Right ventricle myocardium inferior (tissue), 1 donor: ENCODE results near the gene TUBA8. TPM values are rescaled to one million over a fixed set of nuclear protein-coding genes. Genes with fewer than 3 reads are reported as not detected.
"Not testable (repeated sequence)": the region's sequence is repeated elsewhere in the genome, so short reads cannot be mapped to it uniquely, and the experiment has no call there.

ENCODE experiments used
- ATAC-seq: fragments of 200-7000 bp; cut with Tn5 transposase; one replicate; pipeline ENCODE4 v1.9.1; 2020; ENCODE audit warnings: mild to moderate bottlenecking, moderate library complexity
- DNase-seq: peaks from one replicate; pipeline ENCODE4 v3.0.0; 2021; ENCODE audit errors: missing footprints
- intact Hi-C: fragments of 100-400 bp; cut with DNase I; formaldehyde crosslinking; loops from one replicate; pipeline ENCODE4 v1.11.0; 2022
- long read RNA-seq: library from polyadenylated mRNA; unstranded; transcript quantifications from one replicate; pipeline ENCODE4 v2.0.0, GENCODE V29; 2021
- total RNA-seq: library from RNA; stranded (reverse); fragmentation: NEBNext Ultra II Directional; extraction: Animal tissue kit (Norgen Biotek cat#: 25700); gene quantifications from one replicate; pipeline ENCODE4 v1.2.1, GENCODE V29; 2021
- donor health status: DM: no; HTN: yes; CAD: no; lungs with severe emphysema.

Gene TUBA8
- total RNA-seq: 243 TPM
- long read RNA-seq, transcript TUBA8-202 (5 exons, 2,018 nt): major isoform, 233 of 259 reads
- long read RNA-seq, partial matches to known transcripts: 12 of 259 reads
- long read RNA-seq, other reads (novel, unspliced or antisense): 13 of 259 reads

DNA sequence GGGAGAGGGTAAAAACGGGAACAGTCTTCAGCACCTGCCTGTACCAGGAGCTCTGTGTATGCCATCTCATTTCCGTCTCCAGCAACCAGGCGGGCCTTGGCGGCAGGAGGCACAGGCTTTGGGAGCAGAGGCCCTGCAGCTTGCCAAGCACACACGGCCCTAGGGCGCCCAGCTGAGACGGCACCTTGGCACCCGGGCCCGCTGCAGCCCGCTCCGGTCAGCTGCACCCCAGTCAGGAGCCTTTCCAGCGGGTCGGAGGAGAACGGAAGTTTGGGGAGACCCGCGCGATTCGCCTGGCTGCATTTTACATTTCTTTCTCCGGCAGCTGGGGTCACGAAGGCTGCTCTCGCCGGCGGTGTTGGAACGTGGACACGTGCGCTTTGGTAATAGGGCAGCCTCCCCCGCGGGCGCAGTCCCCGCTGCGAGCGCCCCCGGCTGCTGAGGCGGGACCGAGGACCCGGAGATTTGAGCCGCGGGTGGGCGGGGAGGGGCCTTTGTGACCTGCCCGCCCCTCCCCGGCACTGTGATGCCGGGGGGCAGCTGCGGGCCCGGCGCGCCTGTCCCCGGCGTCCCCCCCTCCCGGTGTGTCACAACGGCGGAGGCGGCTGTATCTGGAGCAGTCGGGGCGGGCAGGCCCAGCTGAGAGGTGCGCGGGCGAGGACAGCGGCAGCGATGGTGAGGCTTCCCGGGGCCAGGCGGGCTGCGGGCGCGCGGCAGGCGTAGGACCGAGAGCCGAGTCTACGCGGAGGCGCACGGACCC lies at the start of gene TUBA8:
TUBA8 (plus strand) TSS at position 616 of the 760 bp plus-strand sequence; CDS start at position 673, 57 bp downstream.
- intact Hi-C loops: no loop called here
- ATAC-seq (peak; percentile 72), DNase-seq (peak; percentile 76)

DNA sequence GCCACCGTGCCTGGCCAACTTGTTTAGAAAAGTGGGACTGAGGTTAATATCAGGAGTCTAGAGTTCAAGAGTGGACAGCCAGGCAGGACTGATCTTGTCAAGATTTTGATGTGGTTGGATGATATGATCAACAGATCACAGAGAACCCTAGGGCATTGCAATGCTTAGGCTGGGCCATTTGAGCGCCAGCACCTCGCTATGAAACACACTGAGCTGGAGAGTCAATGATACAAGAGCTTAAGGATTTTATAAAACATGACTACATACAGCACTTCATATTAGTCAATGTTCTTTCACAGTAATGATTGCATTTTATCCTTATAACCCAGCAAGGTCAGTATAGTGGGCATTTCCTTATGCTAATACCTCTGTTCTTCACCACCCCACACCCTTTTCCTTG lies 48.2 kb upstream of the TUBA8 start:
- ATAC-seq: no peak
- intact Hi-C loops: no loop called here
- DNase-seq: no peak

DNA sequence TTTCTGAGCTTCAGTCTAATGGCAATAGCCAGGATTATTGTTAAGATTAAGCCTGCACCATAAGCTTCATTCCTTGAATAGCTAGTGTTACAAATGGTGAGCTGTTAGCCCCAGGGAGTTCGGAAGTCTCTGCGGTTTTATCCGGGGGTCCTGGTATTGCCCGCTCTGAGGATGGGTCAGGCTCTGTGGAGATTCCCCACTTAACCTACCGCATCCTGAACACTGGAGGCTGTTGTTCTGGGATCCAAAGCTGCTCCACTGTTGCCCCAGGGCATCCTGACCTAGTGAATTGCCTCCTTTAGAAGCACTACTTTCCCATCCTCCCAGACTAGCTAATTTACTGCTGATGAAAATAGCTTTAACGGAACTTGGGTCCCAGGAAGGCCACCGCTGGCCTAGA lies 47.3 kb upstream of the TUBA8 start:
- ATAC-seq: no peak
- intact Hi-C loops: no loop called here
- no peak for DNase-seq

DNA sequence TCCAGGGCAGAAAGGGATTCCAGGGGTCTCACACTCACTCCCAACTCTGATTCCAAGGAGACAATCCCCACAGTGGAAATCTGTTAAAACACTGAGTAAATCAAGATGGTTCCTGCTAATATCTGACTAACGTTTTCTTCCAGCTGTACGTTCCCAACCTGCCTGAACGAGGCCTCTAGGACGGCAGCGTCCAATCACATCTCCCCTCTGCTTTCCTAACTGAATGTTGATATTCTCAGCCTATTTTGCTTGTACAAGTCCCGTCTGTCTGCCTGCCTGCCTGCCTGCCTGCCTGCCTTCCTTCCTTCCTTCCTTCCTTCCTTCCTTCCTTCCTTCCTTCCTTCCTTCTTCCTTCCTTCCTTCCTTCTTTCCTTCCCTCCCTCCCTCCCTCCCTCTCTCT lies 46.9 kb upstream of the TUBA8 start:
- DNase-seq, intact Hi-C loops, ATAC-seq: not testable (repeated sequence)

DNA sequence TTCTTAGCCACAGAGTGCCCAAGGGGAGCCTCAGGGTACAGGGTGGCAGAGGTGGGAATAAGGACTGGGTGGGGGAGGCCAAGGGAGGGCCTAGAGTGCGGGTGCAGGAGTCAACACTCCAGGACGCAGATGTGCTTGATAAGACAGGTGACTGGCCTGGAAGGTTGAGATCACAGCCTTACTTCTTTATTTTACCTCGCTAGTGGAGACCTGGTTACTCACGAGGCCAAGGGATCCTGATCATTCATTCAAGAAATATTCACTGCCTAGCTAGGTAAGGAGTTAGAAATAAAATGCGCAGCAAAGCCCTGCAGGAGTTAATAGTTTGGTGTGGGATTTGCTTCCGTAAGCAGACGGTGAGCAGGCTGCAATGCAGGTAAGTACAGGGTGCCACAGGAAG lies 46.0 kb upstream of the TUBA8 start:
- ATAC-seq (no peak), DNase-seq (no peak)
- intact Hi-C loops: no loop called here

DNA sequence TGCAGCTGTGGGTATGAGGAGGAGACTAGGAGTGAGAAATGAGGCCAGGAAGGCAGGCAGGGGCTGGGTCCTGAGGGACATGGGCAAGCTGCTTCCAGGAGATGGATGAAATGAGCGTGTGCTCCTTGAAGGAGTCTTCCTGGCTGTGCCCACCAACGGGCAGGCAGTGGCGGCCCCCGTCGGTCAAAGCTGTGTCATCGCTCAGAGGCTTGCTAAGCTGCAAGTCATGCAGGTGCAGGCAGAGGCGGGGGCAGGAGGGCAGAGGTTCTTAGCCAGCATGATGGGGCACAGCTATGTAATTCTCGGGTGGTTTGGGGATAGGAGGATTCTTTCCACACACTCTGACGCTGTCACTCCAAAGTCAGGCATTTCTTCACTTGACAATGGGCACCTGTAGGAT lies 45.4 kb upstream of the TUBA8 start:
- ATAC-seq (no peak), DNase-seq (no peak)
- intact Hi-C loops: no loop called here

DNA sequence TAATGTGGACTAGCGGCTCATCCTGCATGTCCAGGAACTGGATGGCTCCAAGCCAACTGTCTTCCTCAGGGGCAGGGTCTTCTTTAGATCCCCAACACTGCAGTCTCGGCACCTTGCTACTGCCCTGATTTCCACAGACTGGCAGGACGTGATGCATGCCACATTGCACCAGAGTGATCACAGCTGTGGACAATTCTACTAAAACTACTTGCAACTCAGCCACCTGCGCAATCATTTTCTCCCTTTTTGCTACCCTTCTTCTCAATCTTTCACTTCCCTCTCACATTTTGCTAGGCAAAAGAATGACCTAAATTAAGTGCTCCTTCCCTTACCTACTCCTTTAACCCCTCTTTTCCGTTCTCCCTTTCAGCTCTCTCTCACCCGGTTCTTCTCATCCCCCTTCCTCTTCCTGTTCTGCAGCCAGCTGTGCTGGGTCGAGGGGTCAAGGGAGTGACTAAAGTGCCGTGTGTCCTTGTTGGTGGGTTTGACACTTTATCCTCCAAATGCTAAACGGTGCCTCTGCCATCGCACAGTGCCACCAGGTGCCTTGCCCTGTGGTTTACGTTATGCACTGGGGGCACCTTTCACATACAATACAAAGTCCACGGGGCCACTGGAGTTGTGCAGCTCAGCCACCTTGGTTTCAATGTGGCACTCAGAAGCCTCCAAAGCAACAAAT lies 44.3 kb upstream of the TUBA8 start:
- ATAC-seq: no peak

DNA sequence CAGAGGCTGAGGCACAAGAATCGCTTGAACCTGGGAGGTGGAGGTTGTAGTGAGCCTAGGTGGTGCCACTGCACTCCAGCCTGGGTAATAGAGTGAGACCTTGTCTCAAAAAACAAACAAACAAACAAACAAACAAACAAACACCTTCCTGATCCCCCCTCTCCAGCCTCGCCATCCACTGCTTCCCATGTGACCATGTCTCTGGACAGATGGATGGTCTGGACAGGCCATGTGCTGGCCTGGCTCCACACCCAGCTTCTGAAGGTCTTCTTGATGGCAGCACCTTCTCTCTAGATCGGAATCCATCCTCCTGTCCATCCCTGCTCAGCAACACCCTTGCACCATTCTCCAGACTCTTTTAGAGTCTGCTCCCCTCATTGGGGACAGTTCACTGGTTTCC lies 43.5 kb upstream of the TUBA8 start:
- ATAC-seq (no peak), DNase-seq (no peak)
- intact Hi-C loops: no loop called here

More for the DNA sequence above, 44.3 kb upstream of the TUBA8 start:
- DNase-seq: no peak
- intact Hi-C loops: no loop called here

DNA sequence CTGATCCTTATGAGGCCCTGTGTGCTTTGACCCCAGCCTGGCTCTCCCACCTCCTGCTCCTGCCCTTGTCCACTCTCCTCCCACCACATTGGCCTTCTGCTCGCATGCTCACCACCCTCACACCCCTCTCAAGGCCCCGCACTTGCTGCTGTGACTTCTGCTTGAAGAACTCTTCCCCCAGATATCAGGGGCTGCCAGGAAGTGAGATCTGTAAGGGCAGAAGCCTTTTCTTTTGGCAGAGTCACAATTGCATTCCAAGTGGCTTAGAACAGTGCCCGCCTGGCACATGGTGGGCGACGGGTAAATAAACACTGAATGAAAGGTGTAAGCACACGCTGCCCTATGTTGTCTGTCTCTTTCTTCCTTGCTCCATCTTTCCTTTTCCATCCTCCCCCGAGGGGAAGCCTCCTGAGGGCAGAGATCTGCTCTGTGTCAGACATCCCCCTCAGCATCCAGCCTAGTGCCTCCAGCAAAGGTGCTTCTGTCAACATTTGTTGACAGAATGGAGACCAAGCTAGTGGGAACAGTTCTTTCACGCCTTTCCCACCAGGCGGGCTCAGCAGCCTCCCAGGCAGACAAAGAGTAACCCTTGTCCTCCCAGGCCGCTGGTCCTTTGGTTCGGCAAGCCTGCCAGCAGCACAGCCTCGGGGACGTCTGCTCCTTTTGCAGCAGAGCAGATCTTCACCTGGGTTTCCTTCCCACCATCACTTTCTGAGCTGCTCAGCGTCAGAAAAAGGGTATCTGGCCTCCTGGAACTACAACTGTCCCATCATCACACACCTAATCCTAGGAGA lies 42.9 kb upstream of the TUBA8 start:
- intact Hi-C loops: no loop called here
- DNase-seq (no peak), ATAC-seq (peak; percentile 30)

DNA sequence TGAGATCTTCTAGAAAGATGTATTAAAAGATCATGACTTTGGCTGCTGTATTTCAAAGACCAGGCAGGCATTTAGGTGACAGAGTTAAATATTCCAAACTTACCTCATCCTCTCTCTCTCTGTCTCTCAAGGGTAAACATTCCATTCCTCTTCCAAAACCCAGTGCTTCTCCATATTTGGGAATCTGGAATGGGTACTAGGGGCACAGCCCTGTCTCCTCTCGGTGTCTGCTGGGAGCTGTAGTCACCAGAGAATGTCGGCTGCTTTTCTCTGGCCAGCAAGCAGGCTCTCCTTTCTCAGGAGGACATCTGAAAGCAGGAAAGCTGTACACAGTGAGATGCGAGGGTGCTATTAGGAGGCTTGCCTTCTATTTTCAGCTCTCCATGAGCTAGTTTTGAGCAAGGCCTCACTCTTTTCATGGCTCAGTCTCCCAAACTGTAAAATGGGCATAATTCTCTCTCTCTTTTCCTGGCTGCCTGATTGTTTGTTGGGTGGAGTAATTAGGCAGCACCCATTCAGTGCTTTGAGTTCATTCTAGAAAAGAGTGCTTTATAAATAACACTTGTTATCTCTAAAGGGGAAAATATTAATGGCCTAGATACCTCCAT lies 42.1 kb upstream of the TUBA8 start:
- intact Hi-C loops: no loop called here
- peak; percentile 81 for ATAC-seq
- no peak for DNase-seq

DNA sequence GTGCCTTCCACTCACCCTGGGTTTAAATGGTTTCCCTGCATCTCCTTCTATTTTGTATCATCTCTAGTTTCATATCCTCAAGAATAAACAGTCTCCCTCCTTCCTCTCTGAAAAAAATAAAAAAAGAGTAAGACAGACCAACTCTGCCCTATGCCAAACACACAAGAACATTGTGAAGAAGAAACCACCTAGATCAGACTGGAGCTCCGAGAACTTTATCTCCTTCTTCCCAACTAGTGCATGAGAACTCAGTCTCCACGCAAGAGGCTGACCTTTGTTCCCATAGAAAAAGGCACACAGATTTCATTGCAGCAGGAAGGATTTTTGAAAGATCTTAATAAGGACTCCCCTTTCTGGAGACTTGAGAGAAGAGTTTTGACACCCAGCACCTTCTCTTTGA lies 41.6 kb upstream of the TUBA8 start:
- intact Hi-C loops: no loop called here
- no peak for ATAC-seq
- no peak for DNase-seq

DNA sequence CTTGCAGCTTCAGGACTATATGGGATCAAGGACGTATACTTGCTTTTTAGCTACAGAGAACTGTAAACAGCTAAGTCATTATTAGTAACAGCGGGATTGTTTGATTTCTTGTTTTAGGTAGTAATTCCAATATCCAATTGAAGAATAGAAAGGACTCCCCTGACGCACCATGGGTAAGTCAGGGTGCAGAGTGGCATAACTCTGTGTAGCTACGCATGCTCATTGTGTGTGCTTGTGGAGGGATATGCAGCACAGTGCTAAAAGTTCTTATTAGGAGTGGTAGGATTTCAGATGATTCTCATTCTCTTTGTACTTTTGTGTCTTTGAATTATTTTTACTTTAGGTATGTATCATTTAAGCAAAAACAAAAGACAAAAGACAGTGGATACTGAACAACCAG lies 40.6 kb upstream of the TUBA8 start:
- DNase-seq: no peak
- intact Hi-C loops: no loop called here
- no peak for ATAC-seq

DNA sequence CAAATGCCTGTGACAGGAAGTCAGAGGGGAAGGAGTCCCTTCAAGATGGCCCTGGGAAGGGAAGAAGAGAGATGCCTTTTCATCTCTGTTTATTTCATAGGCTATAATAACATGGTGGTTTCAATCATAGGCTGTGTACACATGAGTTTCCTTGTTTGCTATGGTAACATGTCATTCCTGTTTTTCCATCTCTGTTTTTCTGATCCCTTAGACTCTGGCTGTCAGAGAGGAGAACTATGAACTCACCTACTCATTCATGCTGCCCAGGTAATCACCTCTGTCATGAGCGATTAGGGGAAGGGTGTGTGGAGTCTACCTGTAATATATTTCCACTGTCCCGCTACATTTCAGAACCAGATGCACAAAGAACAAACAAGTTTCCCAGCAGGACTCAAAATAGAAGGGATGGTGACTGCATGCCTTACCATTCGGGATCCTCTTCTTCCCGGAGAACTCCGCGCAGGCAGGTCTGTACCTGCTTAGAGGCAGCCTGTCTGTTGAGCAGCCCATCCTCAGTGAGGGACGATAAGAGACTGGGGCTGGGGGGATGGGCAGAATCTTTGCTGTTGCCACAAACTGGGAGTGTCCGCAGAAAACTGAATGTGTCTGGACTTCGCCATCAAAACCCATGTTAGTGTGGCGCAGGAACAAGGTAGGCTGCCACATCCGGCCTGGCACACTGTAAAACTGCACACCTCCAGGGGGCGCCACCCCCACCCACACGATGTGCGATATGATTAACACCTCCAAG lies 39.9 kb upstream of the TUBA8 start:
- DNase-seq: no peak
- intact Hi-C loops: no loop called here
- ATAC-seq: no peak

DNA sequence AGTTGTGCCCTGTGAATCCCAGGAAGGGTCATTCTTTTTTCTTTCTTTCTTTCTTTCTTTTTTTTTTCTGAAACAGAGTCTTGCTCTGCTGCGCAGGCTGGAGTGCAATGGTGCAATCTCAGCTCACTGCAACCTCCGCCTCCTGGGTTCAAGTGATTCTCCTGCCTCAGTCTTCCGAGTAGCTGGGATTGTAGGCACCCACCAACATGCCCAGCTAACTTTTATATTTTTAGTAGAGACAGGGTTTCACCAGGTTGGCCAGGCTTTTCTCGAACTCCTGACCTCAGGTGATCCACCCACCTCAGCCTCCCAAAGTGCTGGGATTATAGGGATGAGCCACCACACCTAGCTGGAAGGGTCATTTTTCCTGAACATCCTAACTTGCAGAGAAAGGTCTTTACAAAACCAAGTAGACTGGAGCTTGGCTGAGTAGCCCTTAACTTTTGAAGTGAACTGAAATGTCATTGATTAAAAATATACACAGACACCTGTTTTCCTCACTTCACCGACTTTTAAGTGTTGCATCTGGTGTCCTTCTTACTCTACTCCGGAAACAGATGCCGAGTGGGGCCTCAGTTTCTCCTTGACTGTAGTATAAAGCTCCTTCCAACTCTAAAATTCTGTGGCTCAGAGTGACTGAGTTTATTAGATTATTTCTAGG lies 39.2 kb upstream of the TUBA8 start:
- DNase-seq, ATAC-seq, intact Hi-C loops: not testable (repeated sequence)

DNA sequence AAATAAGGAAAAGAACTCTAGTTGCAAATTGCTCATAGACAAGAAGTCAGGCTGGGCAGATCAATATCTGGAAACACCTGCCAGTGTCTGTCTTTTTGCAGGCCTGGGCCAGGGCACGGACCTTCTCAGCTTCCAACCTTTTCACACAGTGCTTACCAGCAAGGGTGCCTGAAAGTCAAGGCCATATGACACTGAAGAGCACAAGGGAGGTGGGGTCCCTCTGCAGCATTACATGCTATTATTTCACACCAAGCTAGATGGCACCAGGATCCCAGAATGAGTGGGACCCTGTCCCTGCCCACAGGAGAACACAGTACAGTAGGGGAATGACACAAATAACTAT lies 38.7 kb upstream of the TUBA8 start:
- no peak for DNase-seq
- ATAC-seq: no peak
- intact Hi-C loops: no loop called here

DNA sequence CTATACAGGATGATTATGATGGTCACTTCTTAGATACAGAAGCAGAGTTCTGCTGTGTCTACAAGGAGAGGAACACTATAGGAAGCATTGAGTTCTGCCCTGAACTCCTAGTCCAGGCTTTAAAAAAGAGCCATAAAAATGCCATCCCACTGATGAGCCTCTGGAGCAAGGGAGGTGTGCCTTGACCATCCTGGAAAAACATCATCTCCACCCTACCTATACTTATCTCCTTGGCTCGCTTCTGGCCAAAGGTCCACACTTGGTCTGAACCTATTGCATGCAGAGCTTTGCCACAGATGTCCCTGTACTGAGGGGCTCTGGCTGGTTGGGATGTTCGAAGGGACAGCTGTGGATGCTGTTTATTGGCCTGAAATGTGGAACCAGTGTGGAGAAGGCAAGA lies 37.1 kb upstream of the TUBA8 start:
- ATAC-seq: no peak
- intact Hi-C loops: no loop called here

DNA sequence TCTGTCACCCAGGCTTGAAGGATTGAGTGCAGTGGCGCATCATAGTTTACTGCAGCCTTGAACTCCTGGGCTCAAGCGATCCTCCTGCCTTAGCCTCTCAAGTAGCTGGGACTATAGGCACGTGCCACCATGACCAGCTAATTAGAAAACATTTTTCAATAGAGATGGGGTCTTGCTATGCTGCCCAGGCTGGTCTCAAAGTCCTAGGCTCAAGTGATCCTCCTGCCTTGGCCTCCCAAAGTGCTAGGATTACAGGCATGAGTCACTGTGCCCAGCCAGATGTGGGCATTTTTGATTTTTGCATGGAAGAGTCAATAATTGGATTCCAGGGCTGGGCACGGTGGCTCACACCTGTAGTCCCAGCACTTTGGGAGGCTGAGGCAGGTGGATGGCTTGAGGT lies 36.7 kb upstream of the TUBA8 start:
- intact Hi-C loops: loop anchor here (2.0 kb wide), 1 partner anchor 49 kb away; the partner anchor contains the start of gene MICAL3
- not testable (repeated sequence) for ATAC-seq, DNase-seq

More for the DNA sequence above, 37.1 kb upstream of the TUBA8 start:
- no peak for DNase-seq
